ENCODE results near the gene CDKAL1.

CDKAL1 gene

DNA sequence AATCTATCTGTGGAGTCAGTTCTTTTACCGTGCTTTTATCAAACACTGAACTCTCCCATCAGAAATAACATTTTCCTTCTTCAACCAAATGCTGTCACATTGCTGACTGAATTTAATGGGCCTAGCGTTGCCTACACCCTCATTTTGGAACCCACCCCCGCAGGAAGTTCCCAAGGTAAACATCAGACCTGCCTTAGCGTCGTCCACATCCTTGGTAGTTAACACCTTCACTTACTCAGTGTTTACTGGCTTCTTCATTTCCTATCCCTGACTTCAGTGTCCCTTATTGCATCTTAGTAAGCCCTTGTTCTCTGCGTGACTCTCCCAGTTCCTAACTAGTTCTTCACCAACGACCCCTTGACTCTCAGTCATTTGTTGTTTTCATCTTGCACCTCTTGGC is 567.9 kb downstream of the CDKAL1 start:
- TF ChIP-seq, protein P1, sequence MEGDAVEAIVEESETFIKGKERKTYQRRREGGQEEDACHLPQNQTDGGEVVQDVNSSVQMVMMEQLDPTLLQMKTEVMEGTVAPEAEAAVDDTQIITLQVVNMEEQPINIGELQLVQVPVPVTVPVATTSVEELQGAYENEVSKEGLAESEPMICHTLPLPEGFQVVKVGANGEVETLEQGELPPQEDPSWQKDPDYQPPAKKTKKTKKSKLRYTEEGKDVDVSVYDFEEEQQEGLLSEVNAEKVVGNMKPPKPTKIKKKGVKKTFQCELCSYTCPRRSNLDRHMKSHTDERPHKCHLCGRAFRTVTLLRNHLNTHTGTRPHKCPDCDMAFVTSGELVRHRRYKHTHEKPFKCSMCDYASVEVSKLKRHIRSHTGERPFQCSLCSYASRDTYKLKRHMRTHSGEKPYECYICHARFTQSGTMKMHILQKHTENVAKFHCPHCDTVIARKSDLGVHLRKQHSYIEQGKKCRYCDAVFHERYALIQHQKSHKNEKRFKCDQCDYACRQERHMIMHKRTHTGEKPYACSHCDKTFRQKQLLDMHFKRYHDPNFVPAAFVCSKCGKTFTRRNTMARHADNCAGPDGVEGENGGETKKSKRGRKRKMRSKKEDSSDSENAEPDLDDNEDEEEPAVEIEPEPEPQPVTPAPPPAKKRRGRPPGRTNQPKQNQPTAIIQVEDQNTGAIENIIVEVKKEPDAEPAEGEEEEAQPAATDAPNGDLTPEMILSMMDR (IDR thresholded peaks at IDR 0.05; ENCODE audit: borderline replicate concordance, control extremely low read depth, extremely low read depth, insufficient read depth, missing control alignments), result no peak
- no peak for DNase-seq (ENCODE audit: low spot score)
- in situ Hi-C loops (cut with MboI; ENCODE audit: low sequenced_read_pairs, unreplicated experiment), result no loop called here

DNA sequence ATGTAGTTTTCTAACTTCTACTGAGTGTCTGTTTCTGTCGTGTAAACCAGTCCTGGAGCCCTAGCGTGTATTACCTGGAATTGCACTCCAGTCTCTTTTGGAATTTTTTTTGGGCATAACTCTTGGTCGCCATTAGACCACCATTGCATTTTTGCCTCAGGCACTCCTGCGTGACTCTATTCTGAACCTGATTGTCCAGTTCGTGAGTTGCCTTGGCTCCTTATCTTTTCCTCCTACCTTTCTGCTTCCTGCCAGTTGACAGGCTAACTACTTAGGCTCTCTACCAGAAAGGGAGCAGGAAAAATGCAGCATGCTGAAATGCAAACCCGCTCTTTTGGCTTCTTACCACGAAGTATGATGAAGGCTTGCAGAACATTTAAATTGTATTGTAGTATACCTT is 568.4 kb downstream of the CDKAL1 start:
- DNase-seq (ENCODE audit: low spot score), result no peak
- in situ Hi-C loops (cut with MboI; ENCODE audit: low sequenced_read_pairs, unreplicated experiment), result no loop called here
- TF ChIP-seq, protein P1 (IDR thresholded peaks at IDR 0.05; ENCODE audit: borderline replicate concordance, control extremely low read depth, extremely low read depth, insufficient read depth, missing control alignments), result no peak

DNA sequence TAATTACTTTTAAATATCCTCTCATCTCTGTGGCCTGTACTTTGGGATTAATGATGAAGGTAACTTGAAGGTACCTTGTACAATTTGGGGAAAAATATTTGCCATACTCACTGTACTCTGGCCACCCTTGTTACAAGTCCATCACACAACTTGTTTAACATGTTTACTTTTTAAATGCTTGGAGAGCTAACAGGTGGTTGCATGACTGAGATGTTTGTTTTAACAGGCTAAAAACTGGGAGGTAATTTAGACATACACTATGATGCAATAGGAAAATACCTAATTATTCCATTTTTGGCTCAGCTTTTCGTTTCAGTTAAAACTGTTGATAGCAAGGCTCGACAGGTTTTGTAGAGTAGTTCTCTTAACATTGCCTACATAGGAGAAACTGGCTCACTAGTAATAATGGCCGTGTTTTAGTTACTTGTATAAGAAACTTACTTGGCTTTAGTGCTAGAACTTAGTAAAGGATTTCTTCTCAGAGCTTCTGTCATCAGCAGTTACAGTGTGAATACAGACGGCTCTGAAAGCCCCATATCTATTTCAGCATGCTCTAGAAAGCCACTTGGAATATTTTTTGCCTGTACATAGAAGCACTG is 569.5 kb downstream of the CDKAL1 start:
- no peak for DNase-seq (ENCODE audit: low spot score)
- TF ChIP-seq, protein P1 (IDR thresholded peaks at IDR 0.05; ENCODE audit: borderline replicate concordance, control extremely low read depth, extremely low read depth, insufficient read depth, missing control alignments), result no peak
- in situ Hi-C loops (cut with MboI; ENCODE audit: low sequenced_read_pairs, unreplicated experiment), result no loop called here

DNA sequence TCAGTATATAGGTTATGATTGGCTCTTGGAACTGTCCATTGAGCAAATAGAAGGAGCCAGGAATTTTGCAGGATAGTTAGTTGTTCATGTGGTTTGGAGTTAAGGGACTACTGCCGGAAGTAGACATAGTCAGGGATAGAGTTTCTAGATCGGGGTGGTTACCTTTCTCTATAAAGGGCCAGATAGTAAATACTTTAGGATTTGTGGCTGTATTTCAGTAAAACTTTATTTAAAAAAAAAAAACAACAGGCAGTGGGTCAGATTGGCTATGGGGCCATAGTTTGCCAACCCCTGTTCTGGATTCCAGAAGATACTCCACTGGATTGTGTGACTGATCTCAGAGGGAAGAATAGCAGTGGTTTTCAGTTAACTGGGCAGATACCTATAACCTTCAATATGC is 570.0 kb downstream of the CDKAL1 start:
- DNase-seq (ENCODE audit: low spot score), result no peak
- in situ Hi-C loops (cut with MboI; ENCODE audit: low sequenced_read_pairs, unreplicated experiment), result no loop called here
- TF ChIP-seq, protein P1 (IDR thresholded peaks at IDR 0.05; ENCODE audit: borderline replicate concordance, control extremely low read depth, extremely low read depth, insufficient read depth, missing control alignments), result no peak

DNA sequence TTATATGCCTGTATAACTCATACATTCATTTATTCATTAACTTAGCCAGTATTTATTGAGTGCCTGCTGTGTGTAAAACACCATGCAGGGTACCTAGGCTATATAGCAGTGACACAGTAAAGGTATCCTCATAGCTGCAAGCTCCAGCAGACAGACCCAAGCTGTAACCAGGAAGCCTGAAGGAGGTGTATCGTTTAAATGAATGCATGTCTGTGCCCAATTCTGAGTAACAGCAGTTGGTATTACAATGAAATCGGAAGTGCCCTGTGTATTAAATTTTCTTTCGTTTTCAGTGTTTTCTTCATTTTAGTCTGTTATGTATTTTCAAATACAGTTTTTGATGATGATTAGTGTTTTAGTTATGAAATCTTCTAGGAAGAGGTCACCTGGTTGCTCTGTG is 573.5 kb downstream of the CDKAL1 start:
- no peak for DNase-seq (ENCODE audit: low spot score)
- TF ChIP-seq, protein P1 (IDR thresholded peaks at IDR 0.05; ENCODE audit: borderline replicate concordance, control extremely low read depth, extremely low read depth, insufficient read depth, missing control alignments), result no peak
- in situ Hi-C loops (cut with MboI; ENCODE audit: low sequenced_read_pairs, unreplicated experiment), result no loop called here

- in situ Hi-C loops (cut with MboI; ENCODE audit: low sequenced_read_pairs, unreplicated experiment), result no loop called here
- no peak for DNase-seq (ENCODE audit: low spot score)
- TF ChIP-seq, protein P1 (IDR thresholded peaks at IDR 0.05; ENCODE audit: borderline replicate concordance, control extremely low read depth, extremely low read depth, insufficient read depth, missing control alignments), result no peak
These were observed 575.3 kb downstream of the CDKAL1 start for GRCh38 chr6:21109391-21110178.
